Smooth muscle cell (in vitro differentiated cells): ENCODE measurements around the gene ATP9B. TPM values are rescaled to one million over a fixed set of nuclear protein-coding genes. Genes with fewer than 3 reads are reported as not detected.

Source experiments
- DNase-seq: peaks from one replicate; lab custom pipeline; 2025; ENCODE audit not compliant: unreplicated experiment; lab: John Stamatoyannopoulos, UW
- H2AFZ ChIP-seq: fragments of 200-600 bp; sonication (generic); 2 replicates; pipeline ENCODE4 v1.6.0; 2016; ENCODE audit warnings: antibody characterized with exemption, low read depth, mild to moderate bottlenecking
- H3F3A ChIP-seq: fragments of 200-600 bp; sonication (generic); 2 replicates; pipeline ENCODE4 v1.6.0; 2017; ENCODE audit warnings: antibody characterized with exemption, low read depth
- H3K27ac ChIP-seq: fragments of 200-600 bp; sonication (generic); 2 replicates; pipeline ENCODE4 v1.5.1; 2016; ENCODE audit warnings: low read depth, mild to moderate bottlenecking
- H3K27me3 ChIP-seq: fragments of 200-600 bp; sonication (generic); 2 replicates; pipeline ENCODE4 v1.6.1; 2016; ENCODE audit warnings: low read depth, mild to moderate bottlenecking
- H3K36me3 ChIP-seq: fragments of 200-600 bp; sonication (generic); 2 replicates; pipeline ENCODE4 v1.5.1; 2016; ENCODE audit warnings: low read depth
- H3K4me1 ChIP-seq: fragments of 200-600 bp; sonication (generic); 2 replicates; pipeline ENCODE4 v1.5.1; 2016; ENCODE audit warnings: low read depth
- H3K4me2 ChIP-seq: fragments of 200-600 bp; sonication (generic); 2 replicates; pipeline ENCODE4 v1.6.0; 2016; ENCODE audit warnings: mild to moderate bottlenecking
- H3K4me3 ChIP-seq: fragments of 200-600 bp; sonication (generic); 2 replicates; pipeline ENCODE4 v1.5.1; 2016; ENCODE audit warnings: mild to moderate bottlenecking
- H3K79me2 ChIP-seq: fragments of 200-600 bp; sonication (generic); 2 replicates; pipeline ENCODE4 v1.6.0; 2016; ENCODE audit warnings: low read depth, mild to moderate bottlenecking
- H3K9ac ChIP-seq: fragments of 200-600 bp; sonication (generic); 2 replicates; pipeline ENCODE4 v1.6.0; 2016; ENCODE audit warnings: low read depth
- H3K9me3 ChIP-seq: fragments of 200-600 bp; sonication (generic); replicated peaks from 2 replicates; pipeline ENCODE4 v1.5.1; 2016; ENCODE audit warnings: low read depth
- H4K20me1 ChIP-seq: fragments of 200-600 bp; sonication (generic); 2 replicates; pipeline ENCODE4 v1.6.0; 2016; ENCODE audit warnings: low read depth
- CTCF ChIP-seq: fragments of 200-600 bp; sonication (generic); IDR thresholded peaks from 2 replicates; pipeline ENCODE4 v1.5.1; 2017; ENCODE audit warnings: borderline replicate concordance, mild to moderate bottlenecking, antibody characterized with exemption; ENCODE audit not compliant: insufficient read depth, poor library complexity, severe bottlenecking
- WGBS: methylation state at CpG from one replicate; pipeline ENCODE4 v1.1.7; 2016; ENCODE audit warnings: low lambda C conversion rate; 5-methylcytosine and 5-hydroxymethylcytosine counted together
- polyA plus RNA-seq: library from polyadenylated mRNA; unstranded; fragments of >200 nt; fragmentation: Nextera tagmentation; extraction: Ambion mirVana; gene quantifications from 2 replicates; pipeline ENCODE4 v1.2.1, GENCODE V29; 2016
- total RNA-seq: library from RNA; depleted of rRNA; stranded (reverse); fragments of >200 nt; gene quantifications from 2 replicates; pipeline ENCODE4 v1.2.3, GENCODE V29; 2014

ATP9B gene
- total and polyA plus RNA-seq, 2 experiments from 2014 or later, result 6.1 to 16.4 TPM

DNA sequence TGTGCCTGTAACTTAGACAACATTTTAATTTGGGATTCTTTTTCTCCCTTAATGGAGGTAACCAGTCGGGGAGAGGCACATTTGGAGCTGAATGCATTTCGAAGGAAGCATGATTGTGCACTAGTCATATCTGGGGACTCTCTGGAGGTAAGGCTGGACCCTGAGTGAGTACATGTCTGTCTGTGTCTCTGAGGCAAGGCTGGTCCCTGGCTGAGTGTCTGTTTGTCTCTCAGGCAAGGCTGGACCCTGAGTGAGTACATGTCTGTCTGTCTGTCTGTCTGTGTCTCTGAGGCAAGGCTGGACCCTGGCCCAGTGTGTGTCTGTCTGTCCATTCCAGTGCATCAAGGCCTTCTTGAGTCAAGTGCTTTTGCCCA lies 275.0 kb downstream of the ATP9B start:
- WGBS, result 100% methylated on average over 2 of the region's 2 CpGs
- Histone ChIP-seq H3K4me1 (no peaks in the 10 kb centered on the region), H2AFZ (no peak overlapping the region), H3K79me2 (no peaks in the 10 kb centered on the region), H3K4me2 (no peak overlapping the region), H3F3A (no peaks in the 10 kb centered on the region), H3K27ac (no peak overlapping the region), H4K20me1 (no peaks in the 10 kb centered on the region), H3K9ac (no peak overlapping the region), H3K27me3 (no peaks in the 10 kb centered on the region), H3K36me3 (no peaks in the 10 kb centered on the region), H3K4me3 (no peak overlapping the region), H3K9me3 (no peaks in the 10 kb centered on the region)
- no peak for TF ChIP-seq CTCF
- no peak for DNase-seq

GRCh38 chr18:79345366-79345765 lies 276.2 kb downstream of the ATP9B start:
- no peak for DNase-seq
- Histone ChIP-seq H3K36me3 (no peaks in the 10 kb centered on the region), H3F3A (no peaks in the 10 kb centered on the region), H3K27me3 (no peaks in the 10 kb centered on the region), H4K20me1 (no peaks in the 10 kb centered on the region), H3K9ac (no peak overlapping the region), H3K79me2 (no peaks in the 10 kb centered on the region), H2AFZ (no peak overlapping the region), H3K4me3 (no peak overlapping the region), H3K4me2 (no peak overlapping the region), H3K9me3 (no peaks in the 10 kb centered on the region), H3K4me1 (no peaks in the 10 kb centered on the region), H3K27ac (no peak overlapping the region)
- TF ChIP-seq CTCF, result no peak
- WGBS, result 98% methylated on average over 11 of the region's 11 CpGs

GRCh38 chr18:79345981-79346380 lies 276.8 kb downstream of the ATP9B start:
- no peaks in the 10 kb centered on the region for H4K20me1 ChIP-seq
- H3F3A ChIP-seq, result no peaks in the 10 kb centered on the region
- H3K79me2 ChIP-seq, result no peaks in the 10 kb centered on the region
- no peaks in the 10 kb centered on the region for H3K9me3 ChIP-seq
- H3K9ac ChIP-seq, result no peak overlapping the region
- no peak overlapping the region for H3K4me3 ChIP-seq
- H2AFZ ChIP-seq, result no peak overlapping the region
- no peaks in the 10 kb centered on the region for H3K36me3 ChIP-seq
- DNase-seq, result no peak
- WGBS, result over 99% methylated on average over 26 of the region's 26 CpGs
- TF ChIP-seq CTCF, result no peak
- H3K27me3 ChIP-seq, result no peaks in the 10 kb centered on the region
- no peak overlapping the region for H3K4me2 ChIP-seq
- no peaks in the 10 kb centered on the region for H3K4me1 ChIP-seq
- no peak overlapping the region for H3K27ac ChIP-seq

DNA sequence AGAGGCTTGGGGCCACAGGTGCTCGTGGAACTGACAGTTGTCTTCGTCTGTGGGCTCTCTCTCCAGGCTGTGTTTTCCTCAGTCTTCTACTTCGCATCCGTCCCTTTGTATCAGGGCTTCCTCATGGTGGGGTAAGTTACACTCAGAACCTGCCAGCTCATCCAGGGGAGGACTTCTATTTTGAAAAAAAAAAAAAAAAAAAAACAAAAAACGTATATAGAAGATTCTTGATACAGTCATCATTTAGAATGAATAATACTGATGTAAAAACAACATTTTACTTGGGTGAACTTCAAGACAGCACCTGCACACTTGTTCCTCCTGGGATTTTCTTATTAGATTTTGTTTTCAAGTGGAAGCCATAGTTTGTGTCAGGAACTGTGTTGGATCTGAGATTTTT lies 278.9 kb downstream of the ATP9B start:
- Histone ChIP-seq H2AFZ (no peak overlapping the region), H3K4me2 (no peak overlapping the region), H3K4me3 (no peak overlapping the region), H3K79me2 (no peaks in the 10 kb centered on the region), H3K27me3 (no peaks in the 10 kb centered on the region), H3K36me3 (no peaks in the 10 kb centered on the region), H3K27ac (no peak overlapping the region), H3F3A (no peaks in the 10 kb centered on the region), H4K20me1 (no peaks in the 10 kb centered on the region), H3K4me1 (no peaks in the 10 kb centered on the region), H3K9me3 (no peaks in the 10 kb centered on the region), H3K9ac (no peak overlapping the region)
- no peak for TF ChIP-seq CTCF
- 94% methylated on average over 5 of the region's 5 CpGs for WGBS
- no peak for DNase-seq
